SJSA1 (cell line): ENCODE data around the gene OCA2. TPM values are rescaled to one million over a fixed set of nuclear protein-coding genes. Genes with fewer than 3 reads are reported as not detected.

Experiments
- DNase-seq, 2 experiments: peaks; one replicate each; pipeline ENCODE4 v3.0.0-alpha.2; 2015 to 2020; ENCODE audit warnings: low spot score in 2 of 2, low read depth in 1 of 2
- H3K27ac ChIP-seq: fragments of 250-450 bp; sonication (Bioruptor Pico); 2 replicates; pipeline ENCODE4 v1.5.1; 2020; ENCODE audit warnings: mild to moderate bottlenecking, moderate library complexity
- H3K27me3 ChIP-seq: fragments of 250-450 bp; sonication (Bioruptor Pico); replicated peaks from 2 replicates; pipeline ENCODE4 v1.5.1; 2020; ENCODE audit warnings: mild to moderate bottlenecking, moderate library complexity
- H3K36me3 ChIP-seq: fragments of 250-450 bp; sonication (Bioruptor Pico); 2 replicates; pipeline ENCODE4 v1.5.1; 2020; ENCODE audit warnings: mild to moderate bottlenecking
- H3K4me1 ChIP-seq: fragments of 250-450 bp; sonication (Bioruptor Pico); replicated peaks from 2 replicates; pipeline ENCODE4 v1.6.1; 2021; ENCODE audit warnings: mild to moderate bottlenecking
- H3K4me3 ChIP-seq: fragments of 250-450 bp; sonication (Bioruptor Pico); 2 replicates; pipeline ENCODE4 v1.5.1; 2020; ENCODE audit warnings: mild to moderate bottlenecking
- H3K9me3 ChIP-seq: fragments of 250-450 bp; sonication (Bioruptor Pico); replicated peaks from 2 replicates; pipeline ENCODE4 v1.5.1; 2020; ENCODE audit warnings: mild to moderate bottlenecking
- total RNA-seq: library from RNA; depleted of rRNA; stranded (reverse); fragments of >200 nt; shearing (Covaris generic); gene quantifications from 2 replicates; pipeline ENCODE4 v1.2.3, GENCODE V29; 2014

Gene OCA2
- total RNA-seq, 1 experiment from 2014 or later: 0.11 TPM

DNA sequence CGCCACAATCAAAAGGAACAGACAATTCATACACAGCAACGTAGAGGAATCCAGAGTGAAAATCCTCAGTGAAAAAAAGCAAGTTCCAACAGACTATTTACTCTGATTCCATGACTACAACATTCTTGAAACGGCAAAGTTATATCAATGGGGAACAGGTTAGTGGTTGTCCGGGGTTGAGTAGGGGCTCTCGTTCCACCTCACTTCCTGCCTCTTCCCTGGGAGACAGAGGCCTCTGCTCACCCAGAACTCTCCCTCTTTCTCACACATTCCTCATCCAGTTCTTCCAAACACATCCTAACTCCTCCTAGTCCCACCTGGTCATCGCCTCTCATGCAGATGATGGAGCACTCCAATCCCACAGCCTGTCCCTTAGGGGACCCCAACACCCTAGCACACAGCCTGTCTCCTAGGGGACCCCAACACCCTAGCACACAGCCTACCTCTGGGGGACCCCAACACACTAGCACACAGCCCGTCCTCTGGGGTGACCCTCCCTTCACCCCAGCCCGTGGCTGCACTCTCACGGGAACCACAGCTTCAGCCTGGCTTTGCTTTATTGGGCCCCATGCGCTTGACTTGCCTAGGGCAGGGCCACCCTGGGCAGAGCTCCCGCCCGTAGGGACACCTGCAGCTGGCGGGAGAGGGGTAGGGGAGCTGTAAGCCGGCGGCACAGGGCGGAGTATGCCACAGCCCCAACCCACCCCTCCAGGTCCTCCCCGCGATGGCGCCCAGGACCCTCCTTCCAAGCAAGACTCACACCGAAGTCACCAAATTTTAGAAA lies 5.2 kb downstream of the OCA2 start:
- no peak overlapping the region for H3K4me3 ChIP-seq
- DNase-seq: no peak
- 0 out of 2 replicates have a peak, but pooled peaks cover 2% of the 10 kb centered on the region for H3K9me3 ChIP-seq
- H3K36me3 ChIP-seq: no peaks in the 10 kb centered on the region
- peaks cover 33% of the 10 kb centered on the region for H3K4me1 ChIP-seq
- no peak overlapping the region for H3K27ac ChIP-seq
- H3K27me3 ChIP-seq: no peaks in the 10 kb centered on the region; the same call in 1 of the 2 replicates

DNA sequence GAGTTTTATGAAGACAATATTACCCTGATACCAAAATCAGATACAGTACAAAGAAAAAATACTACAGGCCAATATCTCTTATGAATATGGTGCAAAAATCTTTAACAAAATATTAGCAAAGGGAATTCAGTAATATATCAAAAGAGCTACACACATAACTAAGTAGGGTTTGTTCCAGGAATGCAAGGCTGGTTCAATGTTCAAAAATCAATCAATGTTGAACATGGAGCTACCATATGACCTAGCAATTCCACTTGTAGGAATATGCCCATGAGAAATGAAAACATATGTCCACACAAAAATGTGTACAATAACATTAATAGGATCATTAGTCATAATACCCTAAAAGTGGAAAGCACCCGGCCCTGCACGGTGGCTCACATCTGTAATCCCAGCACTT lies 7.8 kb downstream of the OCA2 start:
- Histone ChIP-seq H3K27me3 (no peaks in the 10 kb centered on the region; the same call in 1 of the 2 replicates), H3K4me3 (no peak overlapping the region)

DNA sequence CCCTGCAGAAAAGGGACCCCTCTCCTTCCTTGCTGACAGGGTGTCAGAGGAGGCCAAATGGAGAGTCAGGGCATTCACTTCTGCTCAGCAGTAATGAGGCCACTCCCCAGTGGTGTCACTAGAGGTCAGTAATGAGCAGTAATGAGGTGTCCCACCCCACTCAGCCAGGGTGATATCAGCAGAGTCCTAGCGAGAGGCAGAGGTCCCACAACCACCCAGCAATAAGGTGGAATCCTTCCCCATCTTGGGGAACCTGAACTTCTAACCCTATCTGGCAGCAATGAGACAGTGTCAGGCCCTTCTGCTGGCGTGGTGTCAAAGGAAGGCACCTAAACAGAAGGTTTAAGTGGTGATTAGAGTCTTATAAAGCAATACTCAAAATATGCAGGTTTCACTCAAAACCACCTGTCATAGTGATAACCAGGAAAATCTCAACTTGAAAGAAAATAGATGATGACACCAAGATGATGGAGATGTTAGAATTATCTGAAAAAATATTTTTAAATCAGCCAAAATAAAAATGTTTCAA lies 12.9 kb downstream of the OCA2 start:
- DNase-seq: peak; percentile 28 to 61

More for the DNA sequence above, 7.8 kb downstream of the OCA2 start:
- Histone ChIP-seq H3K27ac (no peak overlapping the region), H3K36me3 (no peaks in the 10 kb centered on the region), H3K4me1 (peaks cover 7% of the 10 kb centered on the region), H3K9me3 (0 out of 2 replicates have a peak, but pooled peaks cover 2% of the 10 kb centered on the region)
- no peak for DNase-seq

DNA sequence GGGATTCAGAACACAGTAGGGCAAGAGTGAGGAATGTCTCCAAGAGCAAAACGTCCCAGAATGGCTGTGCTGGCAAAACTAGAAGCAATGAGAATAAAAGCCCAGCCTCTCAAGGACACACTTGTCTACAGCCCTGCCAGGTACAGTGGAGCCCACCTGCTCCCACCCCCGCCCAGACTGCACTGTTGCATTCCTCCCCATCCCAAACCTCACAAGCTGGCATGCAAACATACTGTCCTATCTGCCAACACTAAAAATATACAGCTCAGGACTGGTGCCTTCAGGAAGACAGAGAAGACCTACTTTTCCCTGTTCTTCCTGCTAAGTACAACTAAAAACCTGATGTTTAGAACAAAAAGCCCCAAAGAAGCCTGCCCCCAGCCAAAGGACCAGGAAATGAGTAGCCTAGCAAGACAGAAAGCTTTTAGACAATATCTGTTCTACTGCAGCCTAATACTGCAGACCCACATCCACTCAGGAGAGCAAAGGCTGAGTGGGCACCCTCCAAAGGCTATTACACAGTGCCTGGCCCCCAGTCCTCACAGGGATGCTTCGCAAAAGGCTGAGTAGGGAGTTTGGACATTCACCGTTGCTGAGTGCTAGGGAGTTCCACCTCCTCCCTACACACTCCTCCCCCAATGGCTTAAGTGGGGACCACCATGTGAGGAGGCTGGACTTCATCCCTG lies 13.5 kb downstream of the OCA2 start:
- Histone ChIP-seq H3K36me3 (no peaks in the 10 kb centered on the region), H3K9me3 (no peaks in the 10 kb centered on the region), H3K4me1 (no peaks in the 10 kb centered on the region), H3K27me3 (no peaks in the 10 kb centered on the region; the same call in 1 of the 2 replicates), H3K4me3 (no peak overlapping the region), H3K27ac (no peak overlapping the region)
- no peak for DNase-seq

More for the DNA sequence above, 12.9 kb downstream of the OCA2 start:
- H3K27ac ChIP-seq: no peak overlapping the region
- H3K27me3 ChIP-seq: no peaks in the 10 kb centered on the region; the same call in 1 of the 2 replicates
- H3K9me3 ChIP-seq: no peaks in the 10 kb centered on the region
- H3K4me3 ChIP-seq: no peak overlapping the region
- no peaks in the 10 kb centered on the region for H3K4me1 ChIP-seq
- H3K36me3 ChIP-seq: no peaks in the 10 kb centered on the region

DNA sequence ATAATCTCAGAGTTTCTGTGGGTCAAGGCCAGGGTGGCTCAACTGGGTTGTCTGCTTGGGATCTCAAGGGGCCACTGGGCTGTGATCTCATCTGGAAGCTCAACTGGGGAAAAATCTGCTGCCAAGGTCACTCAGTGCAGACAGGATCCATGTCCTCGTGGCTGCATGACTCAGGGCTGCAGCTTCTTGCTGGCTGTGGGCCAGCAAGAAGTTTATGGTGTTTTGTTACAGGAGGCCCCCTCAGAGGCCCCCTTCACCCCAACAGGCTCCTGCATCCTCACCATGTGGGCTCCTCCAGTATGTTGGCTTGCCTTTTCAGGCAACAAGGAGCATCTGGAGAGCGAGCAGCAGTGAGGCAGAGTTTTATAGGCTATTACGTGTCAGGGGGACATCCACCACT lies 14.6 kb downstream of the OCA2 start:
- no peak for DNase-seq
- H3K27me3 ChIP-seq: no peaks in the 10 kb centered on the region; the same call in 1 of the 2 replicates
- H3K36me3 ChIP-seq: no peaks in the 10 kb centered on the region

DNA sequence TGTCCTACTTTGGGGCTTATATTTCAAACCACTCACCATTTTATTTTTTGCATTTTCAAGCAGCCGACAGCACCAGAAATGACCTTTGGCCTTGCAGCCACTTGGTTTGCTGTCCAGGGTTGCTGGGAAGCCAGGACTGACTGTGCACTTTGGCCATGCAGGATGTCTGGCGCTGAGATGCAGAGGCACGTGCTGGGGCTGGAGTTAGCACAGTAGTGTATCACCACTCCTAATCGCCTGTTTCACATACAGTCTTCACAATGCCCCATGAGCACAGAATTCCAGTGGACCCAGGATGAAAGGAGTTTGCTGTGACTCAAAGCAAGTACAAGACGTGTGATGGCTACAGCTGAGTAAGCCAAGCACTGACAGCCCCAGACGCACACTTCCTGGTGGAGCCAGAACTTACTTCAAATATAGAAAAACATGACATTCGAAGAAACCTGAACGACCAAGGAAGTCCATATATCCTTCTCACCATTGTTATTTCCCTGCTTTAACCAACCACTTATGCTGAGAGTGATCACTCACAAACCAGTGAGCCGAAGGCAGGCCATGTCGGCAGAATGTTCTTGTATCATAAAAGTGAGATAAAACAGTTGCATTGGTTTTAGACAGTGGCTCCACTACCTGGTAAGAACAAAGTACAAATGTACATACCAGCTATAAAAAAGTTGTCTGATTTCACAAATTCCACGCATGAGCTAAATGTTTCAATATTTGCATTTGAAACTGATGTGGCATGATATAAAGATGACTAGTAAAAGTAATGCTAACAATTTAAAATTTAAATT lies 16.0 kb downstream of the OCA2 start:
- H3K36me3 ChIP-seq: no peaks in the 10 kb centered on the region
- H3K27ac ChIP-seq: no peak overlapping the region
- no peak overlapping the region for H3K4me3 ChIP-seq
- H3K27me3 ChIP-seq: no peaks in the 10 kb centered on the region
- no peaks in the 10 kb centered on the region for H3K4me1 ChIP-seq
- no peak for DNase-seq
- H3K9me3 ChIP-seq: no peaks in the 10 kb centered on the region

More for the DNA sequence above, 14.6 kb downstream of the OCA2 start:
- no peaks in the 10 kb centered on the region for H3K4me1 ChIP-seq
- no peaks in the 10 kb centered on the region for H3K9me3 ChIP-seq
- H3K4me3 ChIP-seq: no peak overlapping the region
- H3K27ac ChIP-seq: no peak overlapping the region

DNA sequence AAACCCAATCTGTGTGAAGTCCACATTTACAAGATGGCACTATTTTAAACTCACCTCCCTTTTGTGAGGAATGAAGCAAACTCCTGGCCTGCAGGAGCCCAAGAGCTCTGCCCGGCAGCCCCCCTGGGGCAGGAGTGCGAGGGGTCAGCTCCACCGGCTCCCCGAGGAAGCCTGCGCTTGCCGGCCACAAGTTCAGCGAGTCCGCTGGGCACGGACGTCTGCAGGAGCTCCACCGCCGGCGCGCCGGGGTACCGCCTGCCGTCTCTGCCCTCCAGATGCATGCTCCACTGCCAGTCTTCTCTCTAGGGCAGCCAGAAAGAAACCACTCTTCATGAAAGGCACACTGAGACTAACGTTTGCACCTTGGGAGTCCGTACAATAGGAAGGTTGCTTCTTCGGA lies 17.5 kb downstream of the OCA2 start:
- Histone ChIP-seq H3K36me3 (no peaks in the 10 kb centered on the region), H3K9me3 (no peaks in the 10 kb centered on the region), H3K4me1 (no peaks in the 10 kb centered on the region), H3K4me3 (no peak overlapping the region), H3K27ac (no peak overlapping the region), H3K27me3 (no peaks in the 10 kb centered on the region)
- DNase-seq: no peak

DNA sequence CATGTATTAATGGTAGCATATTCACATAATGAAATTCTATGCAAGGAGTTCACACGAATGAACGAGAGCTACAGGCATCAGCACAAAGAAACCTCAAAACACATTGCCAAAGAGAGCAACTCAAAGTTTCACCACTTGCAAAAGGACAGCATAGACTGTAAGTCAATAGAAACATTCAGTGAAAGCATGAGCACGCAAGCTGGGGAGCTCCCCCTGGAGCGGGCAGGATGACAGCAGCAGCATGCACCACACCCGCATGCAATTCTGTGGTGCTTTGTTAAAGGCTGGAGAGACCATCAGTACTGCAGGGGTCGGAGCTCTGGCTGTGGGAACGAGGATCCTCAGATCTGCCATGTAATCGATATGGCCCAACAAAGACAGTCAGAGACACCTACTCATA lies 18.7 kb downstream of the OCA2 start:
- Histone ChIP-seq H3K9me3 (no peaks in the 10 kb centered on the region), H3K4me1 (no peaks in the 10 kb centered on the region), H3K27me3 (no peaks in the 10 kb centered on the region; the same call in 1 of the 2 replicates), H3K36me3 (no peaks in the 10 kb centered on the region), H3K4me3 (no peak overlapping the region), H3K27ac (no peak overlapping the region)
- DNase-seq: no peak

DNA sequence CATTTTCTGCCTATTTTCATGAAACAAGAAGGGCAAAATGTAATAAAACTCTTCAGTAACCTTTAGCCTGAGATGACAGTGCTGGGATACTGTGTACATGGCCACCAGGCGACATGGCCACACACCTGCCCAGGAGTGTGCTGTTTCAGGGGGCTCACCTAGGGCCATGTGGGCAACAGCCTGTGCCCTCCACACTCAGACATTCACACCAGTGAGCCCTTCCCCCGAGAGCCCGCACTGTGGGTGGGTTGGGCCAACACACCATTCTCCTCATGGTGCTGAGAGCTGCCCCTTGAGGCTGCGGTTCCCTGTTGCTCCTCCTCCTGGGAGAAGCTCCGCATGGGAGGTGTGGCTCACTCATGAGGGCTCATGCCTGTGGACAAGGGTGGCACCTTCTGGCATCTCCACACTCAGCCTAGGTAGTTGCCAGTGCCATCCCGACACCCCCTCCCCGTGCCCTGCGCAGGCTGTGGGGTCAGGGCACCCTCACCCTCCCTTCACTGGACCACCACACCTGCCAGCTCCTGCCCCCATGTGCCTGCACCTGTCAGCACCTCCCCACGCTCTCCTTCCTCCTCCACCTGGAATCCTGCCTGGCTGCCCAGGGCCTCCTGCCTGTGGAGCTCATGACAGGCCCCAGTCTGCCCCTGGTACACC lies 19.7 kb downstream of the OCA2 start:
- H3K4me1 ChIP-seq: no peaks in the 10 kb centered on the region
- no peaks in the 10 kb centered on the region for H3K36me3 ChIP-seq

DNA sequence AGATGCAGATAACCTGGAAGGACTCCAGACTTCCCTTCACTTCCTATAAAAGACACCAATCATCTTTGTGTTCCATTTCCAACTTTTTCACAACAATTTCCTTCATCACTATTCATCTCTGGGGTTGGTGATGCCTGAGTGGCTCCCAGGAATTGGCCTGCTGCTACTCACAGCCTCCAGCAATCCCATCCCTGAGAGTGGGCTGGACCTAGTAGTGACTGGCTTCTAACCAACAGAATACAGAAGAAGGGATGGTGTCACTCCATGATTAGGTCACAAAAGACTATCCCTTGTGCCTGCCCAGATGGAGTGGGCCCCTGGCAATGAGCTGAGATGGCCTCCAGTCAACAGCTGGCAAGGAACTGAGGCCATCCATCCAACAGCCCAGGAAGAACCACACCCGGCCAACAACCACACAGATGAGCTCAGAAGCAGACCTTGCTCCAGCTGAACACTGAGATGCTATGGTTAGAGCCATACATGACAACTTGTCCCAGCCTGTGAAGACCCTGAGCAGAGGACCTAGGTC lies 20.9 kb downstream of the OCA2 start:
- H3K27ac ChIP-seq: no peak overlapping the region
- H3K4me1 ChIP-seq: no peaks in the 10 kb centered on the region
- H3K4me3 ChIP-seq: no peak overlapping the region
- H3K36me3 ChIP-seq: no peaks in the 10 kb centered on the region
- H3K9me3 ChIP-seq: no peaks in the 10 kb centered on the region
- no peak for DNase-seq
- H3K27me3 ChIP-seq: no peaks in the 10 kb centered on the region; the same call in 1 of the 2 replicates

More for the DNA sequence above, 19.7 kb downstream of the OCA2 start:
- no peak overlapping the region for H3K4me3 ChIP-seq
- no peaks in the 10 kb centered on the region; the same call in 1 of the 2 replicates for H3K27me3 ChIP-seq
- no peaks in the 10 kb centered on the region for H3K9me3 ChIP-seq
- no peak for DNase-seq
- no peak overlapping the region for H3K27ac ChIP-seq

DNA sequence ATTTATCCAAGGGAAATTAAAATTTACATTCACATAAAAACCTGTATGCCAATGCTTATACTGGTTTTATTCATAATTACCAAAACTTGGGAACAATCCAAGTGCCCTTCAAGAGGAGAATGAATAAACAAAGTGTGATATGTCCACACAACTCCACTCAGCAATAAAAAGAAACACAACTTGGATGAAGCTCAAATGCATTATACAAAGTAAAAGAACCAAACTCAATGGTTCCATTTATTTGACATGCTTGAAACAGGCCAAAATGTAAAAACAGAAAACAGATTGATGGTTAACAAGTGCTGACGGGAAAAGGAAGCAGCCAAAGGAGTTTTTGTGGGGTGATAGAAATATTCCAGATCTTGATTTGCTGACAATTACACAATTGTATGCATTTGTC lies 23.5 kb downstream of the OCA2 start:
- no peaks in the 10 kb centered on the region for H3K9me3 ChIP-seq
- no peaks in the 10 kb centered on the region for H3K4me1 ChIP-seq
- no peaks in the 10 kb centered on the region; the same call in 1 of the 2 replicates for H3K27me3 ChIP-seq
- no peak for DNase-seq
- H3K36me3 ChIP-seq: no peaks in the 10 kb centered on the region
- H3K27ac ChIP-seq: no peak overlapping the region
- no peak overlapping the region for H3K4me3 ChIP-seq

DNA sequence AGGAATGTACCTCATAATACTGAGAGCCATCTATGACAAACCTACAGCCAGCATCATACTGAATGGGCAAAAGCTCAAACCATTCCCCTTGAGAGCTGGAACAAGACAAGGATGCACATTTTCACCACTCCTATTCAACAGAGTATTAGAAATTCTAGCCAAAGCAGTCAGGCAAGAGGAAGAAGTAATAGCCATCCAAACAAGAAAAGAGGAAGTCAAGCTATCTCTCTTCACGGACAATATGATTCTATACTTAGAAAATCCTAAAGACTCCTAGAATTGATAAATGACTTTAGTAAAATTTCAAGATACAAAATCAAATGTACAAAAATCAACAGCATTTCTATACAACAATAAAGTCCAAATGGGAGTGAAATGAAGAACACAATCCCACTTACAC lies 30.2 kb downstream of the OCA2 start:
- H3K4me1 ChIP-seq: no peaks in the 10 kb centered on the region
- no peaks in the 10 kb centered on the region for H3K27me3 ChIP-seq
- H3K9me3 ChIP-seq: no peaks in the 10 kb centered on the region
- H3K4me3 ChIP-seq: no peak overlapping the region
- no peaks in the 10 kb centered on the region for H3K36me3 ChIP-seq
- DNase-seq: no peak
- H3K27ac ChIP-seq: no peak overlapping the region

DNA sequence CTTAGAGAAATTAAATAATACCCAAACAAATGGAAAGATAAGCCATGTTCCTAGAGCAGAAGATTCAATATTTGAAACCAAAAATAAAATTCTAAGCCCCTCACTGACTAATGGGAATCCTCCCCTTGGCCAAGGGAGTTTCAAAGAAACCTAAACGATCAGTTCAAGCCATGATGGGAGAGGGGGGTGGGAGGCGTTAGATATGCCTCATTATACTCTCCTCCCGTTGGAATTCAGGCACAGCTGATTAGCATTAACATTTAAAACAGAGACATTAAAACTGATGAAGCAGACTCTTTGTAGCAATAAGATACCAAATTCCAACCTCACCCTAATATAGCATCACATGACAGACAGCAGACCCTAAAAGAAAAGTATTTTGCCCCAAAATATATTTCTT lies 32.9 kb downstream of the OCA2 start:
- no peak for DNase-seq
- no peaks in the 10 kb centered on the region for H3K27me3 ChIP-seq
- no peaks in the 10 kb centered on the region for H3K4me1 ChIP-seq
- H3K27ac ChIP-seq: no peak overlapping the region
- H3K9me3 ChIP-seq: no peaks in the 10 kb centered on the region
- no peaks in the 10 kb centered on the region for H3K36me3 ChIP-seq
- H3K4me3 ChIP-seq: no peak overlapping the region
